ENCODE measurements around the gene RD3L. TPM values are rescaled to one million over a fixed set of nuclear protein-coding genes. Genes with fewer than 3 reads are reported as not detected.
"Not testable (repeated sequence)": the region's sequence is repeated elsewhere in the genome, so short reads cannot be mapped to it uniquely, and the experiment has no call there.

RD3L gene
- total RNA-seq, 2 donors from 2014 or later = not detected

DNA sequence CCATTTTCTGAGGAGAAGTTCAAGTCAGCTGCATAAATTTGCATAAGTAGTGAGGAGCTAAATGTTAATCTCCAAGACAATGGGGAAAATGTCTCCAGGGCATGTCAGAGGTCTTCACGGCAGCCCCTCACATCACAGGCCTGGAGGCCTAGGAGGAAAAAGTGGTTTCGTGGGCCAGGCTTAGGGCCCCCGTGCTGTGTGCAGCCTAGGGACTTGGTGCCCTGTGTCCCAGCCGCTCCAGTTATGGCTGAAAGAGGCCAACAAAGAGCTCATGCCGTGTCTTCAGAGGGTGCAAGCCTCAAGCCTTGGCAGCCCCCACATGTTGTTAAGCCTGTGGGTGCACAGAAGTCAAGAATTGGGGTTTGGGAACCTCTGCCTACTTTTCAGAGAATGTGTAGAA is 41.9 kb upstream of the RD3L start:
- no peak overlapping the region for H3K4me3 Mint-ChIP-seq
- peaks cover 3% of the 10 kb centered on the region for H3K36me3 Mint-ChIP-seq (ENCODE audit: low read depth)
- TF ChIP-seq, protein P1, sequence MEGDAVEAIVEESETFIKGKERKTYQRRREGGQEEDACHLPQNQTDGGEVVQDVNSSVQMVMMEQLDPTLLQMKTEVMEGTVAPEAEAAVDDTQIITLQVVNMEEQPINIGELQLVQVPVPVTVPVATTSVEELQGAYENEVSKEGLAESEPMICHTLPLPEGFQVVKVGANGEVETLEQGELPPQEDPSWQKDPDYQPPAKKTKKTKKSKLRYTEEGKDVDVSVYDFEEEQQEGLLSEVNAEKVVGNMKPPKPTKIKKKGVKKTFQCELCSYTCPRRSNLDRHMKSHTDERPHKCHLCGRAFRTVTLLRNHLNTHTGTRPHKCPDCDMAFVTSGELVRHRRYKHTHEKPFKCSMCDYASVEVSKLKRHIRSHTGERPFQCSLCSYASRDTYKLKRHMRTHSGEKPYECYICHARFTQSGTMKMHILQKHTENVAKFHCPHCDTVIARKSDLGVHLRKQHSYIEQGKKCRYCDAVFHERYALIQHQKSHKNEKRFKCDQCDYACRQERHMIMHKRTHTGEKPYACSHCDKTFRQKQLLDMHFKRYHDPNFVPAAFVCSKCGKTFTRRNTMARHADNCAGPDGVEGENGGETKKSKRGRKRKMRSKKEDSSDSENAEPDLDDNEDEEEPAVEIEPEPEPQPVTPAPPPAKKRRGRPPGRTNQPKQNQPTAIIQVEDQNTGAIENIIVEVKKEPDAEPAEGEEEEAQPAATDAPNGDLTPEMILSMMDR (conservative IDR thresholded peaks at IDR 0.05) = no peak
- no peaks in the 10 kb centered on the region for H3K4me1 ChIP-seq (ENCODE audit: control insufficient read depth, insufficient read depth, low read length)
- no peak overlapping the region for H3K9ac ChIP-seq (ENCODE audit: extremely low read depth, low read length, poor library complexity, severe bottlenecking)
- peaks cover 61% of the 10 kb centered on the region for H3K9me3 Mint-ChIP-seq
- no peak for DNase-seq
- H3K27me3 Mint-ChIP-seq (ENCODE audit: insufficient read depth) = peaks cover 4% of the 10 kb centered on the region
- WGBS, 2 experiments (ENCODE audit: insufficient coverage in 1 of 2, insufficient read length in 1 of 2) = 80 to 85% methylated on average over 5 of the region's 5 CpGs
- peaks cover 15% of the 10 kb centered on the region for H3K9me3 ChIP-seq (ENCODE audit: control insufficient read depth, low read length)
- H3K27me3 ChIP-seq (ENCODE audit: control insufficient read depth, insufficient read depth, low read length, poor library complexity, severe bottlenecking) = no peaks in the 10 kb centered on the region
- no peaks in the 10 kb centered on the region for H3K36me3 ChIP-seq (ENCODE audit: control insufficient read depth, insufficient read depth, low read length)
- no peak overlapping the region for H3K27ac ChIP-seq (ENCODE audit: low read depth, low read length)
- no peak overlapping the region for H3K4me3 ChIP-seq (ENCODE audit: low read length)
- no peak overlapping the region for H3K27ac Mint-ChIP-seq
- no peaks in the 10 kb centered on the region for H3K4me1 Mint-ChIP-seq

DNA sequence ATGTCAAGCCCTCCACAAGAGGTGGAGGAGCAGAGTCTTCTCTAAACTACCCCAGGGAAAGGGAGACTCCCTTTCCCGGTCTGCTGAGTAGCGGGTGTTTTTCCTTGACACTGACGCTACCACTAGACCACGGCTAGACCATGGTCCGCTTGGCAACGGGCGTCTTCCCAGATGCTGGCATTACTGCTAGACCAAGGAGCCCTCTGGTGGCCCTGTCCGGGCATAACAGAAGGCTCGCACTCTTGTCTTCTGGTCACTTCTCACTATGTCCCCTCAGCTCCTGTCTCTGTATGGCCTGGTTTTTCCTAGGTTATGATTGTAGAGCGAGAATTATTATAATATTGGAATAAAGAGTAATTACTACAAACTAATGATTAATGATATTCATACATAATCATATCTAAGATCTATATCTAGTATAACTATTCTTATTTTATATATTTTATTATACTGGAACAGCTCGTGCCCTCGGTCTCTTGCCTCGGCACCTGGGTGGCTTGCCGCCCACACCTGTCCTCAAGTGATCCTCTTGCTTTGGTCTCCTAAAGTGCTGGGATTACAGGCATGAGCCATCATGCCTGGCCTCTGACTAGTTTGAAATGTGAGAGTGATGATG is 38.4 kb upstream of the RD3L start:
- not testable (repeated sequence) for H3K4me1 ChIP-seq (ENCODE audit: control insufficient read depth, insufficient read depth, low read length); H3K4me3 ChIP-seq (ENCODE audit: low read length); H3K27ac ChIP-seq (ENCODE audit: low read depth, low read length); H3K4me1 Mint-ChIP-seq; H3K27ac Mint-ChIP-seq; H3K27me3 ChIP-seq (ENCODE audit: control insufficient read depth, insufficient read depth, low read length, poor library complexity, severe bottlenecking); H3K27me3 Mint-ChIP-seq (ENCODE audit: insufficient read depth); H3K36me3 ChIP-seq (ENCODE audit: control insufficient read depth, insufficient read depth, low read length); H3K9ac ChIP-seq (ENCODE audit: extremely low read depth, low read length, poor library complexity, severe bottlenecking); H3K36me3 Mint-ChIP-seq (ENCODE audit: low read depth); H3K4me3 Mint-ChIP-seq
- 61 to 80% methylated on average over 1 to 12 of the region's 14 CpGs for WGBS, 2 experiments (ENCODE audit: insufficient coverage in 1 of 2, insufficient read length in 1 of 2)
- TF ChIP-seq, protein P1 (conservative IDR thresholded peaks at IDR 0.05) = peak; percentile 83
- H3K9me3 ChIP-seq (ENCODE audit: control insufficient read depth, low read length) = peaks cover 11% of the 10 kb centered on the region
- peak; percentile 73 for DNase-seq
- peaks cover 48% of the 10 kb centered on the region for H3K9me3 Mint-ChIP-seq

DNA sequence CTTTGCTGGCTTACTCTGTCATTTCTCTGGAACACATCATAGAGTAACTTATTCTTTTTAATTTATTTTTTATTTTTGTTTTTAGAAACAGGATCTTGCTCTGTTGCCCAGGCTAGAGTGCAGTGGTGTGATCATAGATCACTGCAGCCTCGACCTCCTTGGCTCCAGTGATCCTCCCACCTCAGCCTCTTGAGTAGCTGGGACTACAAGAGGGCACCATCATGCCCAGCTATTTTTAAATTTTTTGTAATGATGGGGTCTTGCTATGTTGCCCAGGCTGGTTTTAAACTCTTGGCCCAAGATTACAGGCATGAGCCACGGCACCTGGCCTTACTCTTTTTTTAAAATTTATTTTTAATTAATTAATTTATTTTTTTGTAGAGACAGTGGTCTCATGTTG is 32.2 kb upstream of the RD3L start:
- no peaks in the 10 kb centered on the region for H3K36me3 Mint-ChIP-seq (ENCODE audit: low read depth)
- no peak for DNase-seq
- peaks cover 8% of the 10 kb centered on the region for H3K27me3 Mint-ChIP-seq (ENCODE audit: insufficient read depth)
- Histone ChIP-seq H3K36me3 (ENCODE audit: control insufficient read depth, insufficient read depth, low read length) (no peaks in the 10 kb centered on the region), H3K4me1 (ENCODE audit: control insufficient read depth, insufficient read depth, low read length) (no peaks in the 10 kb centered on the region), H3K27me3 (ENCODE audit: control insufficient read depth, insufficient read depth, low read length, poor library complexity, severe bottlenecking) (peaks cover 17% of the 10 kb centered on the region), H3K27ac (ENCODE audit: low read depth, low read length) (no peak overlapping the region), H3K9ac (ENCODE audit: extremely low read depth, low read length, poor library complexity, severe bottlenecking) (no peak overlapping the region), H3K4me3 (ENCODE audit: low read length) (no peak overlapping the region), H3K9me3 (ENCODE audit: control insufficient read depth, low read length) (peaks cover 7% of the 10 kb centered on the region)
- no peak overlapping the region for H3K4me3 Mint-ChIP-seq
- H3K27ac Mint-ChIP-seq = no peak overlapping the region
- 57 to 96% methylated on average over 1 of the region's 2 CpGs for whole genome bisulfite sequencing, 2 experiments (ENCODE audit: insufficient coverage in 1 of 2, insufficient read length in 1 of 2)
- TF ChIP-seq, protein P1 (conservative IDR thresholded peaks at IDR 0.05) = no peak
- peaks cover 9% of the 10 kb centered on the region for H3K4me1 Mint-ChIP-seq
- H3K9me3 Mint-ChIP-seq = peaks cover 13% of the 10 kb centered on the region

Data from endodermal cell (in vitro differentiated cells).